HK-2 (cell line): Measurements from ENCODE around the gene ERVMER34-1.
A peak's percentile ranks its signal among the peaks of the same experiment; 100 is the strongest.

Source experiments
- DNase-seq: peaks from one replicate; pipeline ENCODE4 v3.0.0-alpha.2; 2018; ENCODE audit not compliant: unreplicated experiment

ERVMER34-1 gene

DNA sequence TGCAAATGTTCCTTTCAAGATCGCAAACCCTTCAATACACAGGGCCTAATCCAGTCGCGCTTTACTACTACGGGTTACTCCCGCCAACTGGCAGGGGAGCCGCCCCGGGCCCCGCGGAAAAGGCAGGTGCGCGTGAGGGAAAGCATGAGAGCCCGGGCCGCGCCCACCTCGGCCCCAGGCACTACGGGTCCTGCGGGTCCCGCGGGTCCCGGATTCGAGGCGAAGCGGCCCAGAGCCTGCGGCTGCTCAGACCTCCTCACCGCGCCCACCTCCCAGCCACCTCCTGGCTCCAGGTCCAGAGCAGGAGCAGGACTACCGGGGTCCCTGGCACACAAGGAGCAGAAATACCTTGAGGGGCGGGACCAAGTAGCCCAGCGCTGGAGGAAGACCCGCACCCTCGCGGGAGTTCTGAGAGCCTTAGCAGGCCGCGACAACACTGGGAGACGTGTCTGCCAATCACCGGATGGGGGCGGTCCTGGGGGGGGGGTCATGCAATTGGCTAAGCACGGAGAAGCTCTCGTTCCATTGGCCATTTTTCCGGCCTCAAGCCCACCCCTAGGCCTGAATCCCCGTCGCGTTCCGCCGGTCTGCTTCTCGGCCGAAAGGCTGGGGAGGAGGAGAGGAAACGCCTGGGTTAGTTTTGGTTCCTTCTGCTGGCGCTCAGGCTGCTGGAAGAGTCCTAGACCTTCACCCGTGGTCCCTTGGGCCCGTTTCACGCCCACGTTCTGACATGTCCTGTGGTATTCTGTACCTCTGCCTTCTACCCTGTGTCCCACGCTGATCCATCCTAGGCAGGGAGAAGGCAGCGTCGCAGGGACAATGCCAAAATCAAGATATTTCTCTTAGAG is 29.0 kb downstream of the ERVMER34-1 start:
- peak; percentile 97 for DNase-seq

DNA sequence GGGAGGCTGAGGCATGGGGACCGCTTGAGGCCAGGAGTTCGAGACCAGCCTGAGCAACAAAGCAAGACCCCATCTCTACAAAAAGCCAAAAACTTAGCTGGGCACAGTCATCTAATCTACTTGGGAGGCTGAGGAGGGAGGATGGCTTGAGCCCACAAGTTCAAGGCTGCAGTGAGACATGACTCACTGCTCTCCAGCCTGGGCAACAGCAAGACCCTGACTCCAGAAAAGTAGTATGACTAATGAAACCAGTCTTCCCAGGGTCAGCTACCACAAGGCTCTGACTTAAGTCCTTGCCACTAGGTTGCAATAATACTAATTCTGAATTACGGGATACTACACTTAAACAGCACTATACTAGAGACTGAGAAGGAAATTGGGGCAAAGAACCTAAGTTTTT is 33.1 kb downstream of the ERVMER34-1 start:
- peak; percentile 25 for DNase-seq

DNA sequence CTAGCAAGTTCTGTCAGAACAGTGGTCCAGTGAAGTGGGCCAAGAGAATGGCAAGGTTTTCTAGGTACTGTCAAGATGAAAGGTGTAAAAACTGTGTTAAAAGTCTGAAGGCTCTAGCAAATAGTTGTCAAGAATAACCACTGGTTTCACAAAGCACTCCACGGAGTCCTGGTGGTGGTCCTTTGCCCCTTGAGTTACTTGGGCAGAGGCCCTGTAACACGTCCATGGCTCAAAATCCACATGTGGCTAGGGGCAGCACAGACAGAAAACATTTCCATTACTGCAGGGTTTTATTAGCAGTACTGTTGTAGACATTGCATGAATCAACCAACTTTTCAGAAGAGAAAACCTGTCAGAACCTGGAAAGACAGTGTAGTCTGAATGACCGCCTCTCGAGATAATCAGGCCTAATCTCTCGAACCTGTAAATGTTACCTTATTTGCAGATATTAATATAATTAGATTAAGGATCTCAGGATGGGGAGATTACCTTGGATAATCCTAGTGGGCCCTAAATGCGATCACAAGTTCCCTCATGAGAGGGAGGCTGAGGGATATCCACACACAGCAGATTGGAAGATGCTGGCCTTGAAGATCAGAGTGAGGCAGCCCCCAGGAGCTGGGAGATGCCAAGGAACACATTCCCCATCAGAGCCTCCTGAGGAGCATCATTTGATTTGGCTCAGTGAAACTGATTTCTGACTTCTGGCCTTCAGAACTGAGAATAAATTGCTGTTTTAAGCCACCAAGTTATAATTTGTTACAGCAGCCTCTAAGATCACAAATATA is 34.7 kb downstream of the ERVMER34-1 start:
- no peak for DNase-seq

DNA sequence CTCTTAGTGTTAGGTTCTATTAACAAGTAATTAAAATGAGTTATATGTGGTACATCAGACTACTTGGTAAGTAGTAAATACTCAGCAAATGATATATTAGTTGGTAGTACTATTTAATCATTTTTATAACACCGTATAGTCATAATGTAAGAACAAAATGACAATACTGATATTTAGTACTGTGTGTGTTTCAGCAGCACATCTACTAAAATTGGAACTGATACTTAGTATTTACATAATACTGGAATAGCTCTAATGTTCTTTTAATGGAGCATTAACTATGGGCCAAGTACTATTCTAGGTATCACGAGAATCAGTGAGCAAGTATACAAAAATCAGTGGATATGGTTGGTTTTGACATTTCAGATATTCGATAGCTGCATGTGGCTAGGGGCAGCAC is 35.3 kb downstream of the ERVMER34-1 start:
- no peak for DNase-seq

DNA sequence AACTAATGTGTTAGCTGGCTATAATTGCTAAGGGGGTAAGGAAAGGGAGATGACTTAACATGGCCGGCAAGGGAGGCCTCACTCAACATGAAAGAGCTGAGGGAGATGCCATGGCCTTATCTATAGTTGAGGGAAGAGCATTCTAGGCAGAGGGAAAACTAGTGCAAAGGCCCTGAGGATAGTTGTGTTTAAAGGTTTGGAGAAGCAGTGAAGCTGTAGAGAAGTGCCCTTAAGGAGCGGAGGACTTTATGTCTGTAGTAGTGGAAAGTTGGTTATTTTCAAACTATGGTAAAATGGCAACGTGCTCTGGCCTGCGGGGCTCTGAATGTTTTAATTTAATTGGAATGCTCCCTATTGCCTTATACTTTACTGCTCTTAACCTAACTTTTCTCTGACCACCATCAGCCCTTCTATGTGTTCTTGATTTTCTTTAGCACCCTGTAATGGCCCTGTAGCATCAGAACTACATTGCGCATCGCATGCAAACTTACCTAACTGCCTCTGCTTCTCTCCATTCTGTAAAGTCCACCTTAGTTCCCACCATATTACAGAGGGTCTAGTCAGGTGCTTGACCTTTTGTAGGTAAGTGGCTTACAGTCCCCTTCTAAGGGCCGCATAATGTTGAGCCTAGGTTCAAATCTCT is 35.8 kb downstream of the ERVMER34-1 start:
- no peak for DNase-seq

DNA sequence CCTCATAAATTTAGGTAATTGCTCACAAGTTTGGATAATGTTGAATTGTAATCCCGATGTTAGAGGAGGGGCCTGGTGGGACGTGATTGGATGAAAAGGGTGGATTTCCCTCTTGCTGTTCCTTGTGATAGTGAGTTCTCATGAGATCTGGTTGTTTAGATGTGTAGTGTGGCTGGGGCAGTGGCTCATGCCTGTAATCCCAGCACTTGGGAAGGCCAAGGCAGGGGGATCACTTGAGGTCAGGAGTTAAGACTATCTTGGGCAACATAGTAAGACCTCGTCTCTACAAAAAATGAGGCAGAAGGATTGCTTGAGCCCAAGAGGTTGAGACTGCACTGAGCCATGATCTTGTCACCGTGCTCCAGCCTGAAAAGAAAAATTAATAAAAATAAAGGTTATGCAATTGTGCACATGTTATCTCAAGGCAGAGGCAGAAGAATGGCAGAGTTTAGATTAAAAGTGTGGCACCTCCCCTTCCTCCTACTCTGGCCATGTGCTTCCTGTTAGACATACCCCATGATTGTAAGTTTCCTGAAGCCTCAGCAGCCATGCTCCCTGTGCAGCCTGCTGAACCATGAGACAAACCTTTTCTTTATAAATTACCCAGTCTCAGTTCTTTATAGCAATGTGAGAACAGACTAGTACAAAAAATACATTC is 36.5 kb downstream of the ERVMER34-1 start:
- DNase-seq, result no peak

DNA sequence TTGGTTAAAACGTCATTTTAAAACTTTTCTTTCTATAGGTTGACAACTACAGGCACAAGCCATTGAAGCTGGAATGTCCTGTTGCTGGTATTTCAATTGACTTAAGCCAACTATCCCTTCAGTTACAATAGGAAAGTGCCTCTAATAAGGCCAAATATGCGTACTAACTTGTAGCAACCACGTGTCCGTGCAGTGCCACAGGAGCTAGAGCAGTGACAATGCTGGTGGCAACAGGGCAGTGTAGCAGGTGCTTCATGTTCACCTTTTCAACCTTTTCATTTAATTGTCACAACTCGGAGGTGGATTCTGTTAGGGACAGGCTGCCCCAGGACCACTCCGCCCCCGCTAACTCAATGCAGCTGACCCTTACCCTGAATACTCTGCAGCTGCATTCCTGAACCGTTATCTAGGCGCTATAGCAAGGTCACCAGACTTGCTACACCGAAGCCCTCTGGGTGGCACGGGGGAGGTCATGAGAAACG is 37.7 kb downstream of the ERVMER34-1 start:
- no peak for DNase-seq

DNA sequence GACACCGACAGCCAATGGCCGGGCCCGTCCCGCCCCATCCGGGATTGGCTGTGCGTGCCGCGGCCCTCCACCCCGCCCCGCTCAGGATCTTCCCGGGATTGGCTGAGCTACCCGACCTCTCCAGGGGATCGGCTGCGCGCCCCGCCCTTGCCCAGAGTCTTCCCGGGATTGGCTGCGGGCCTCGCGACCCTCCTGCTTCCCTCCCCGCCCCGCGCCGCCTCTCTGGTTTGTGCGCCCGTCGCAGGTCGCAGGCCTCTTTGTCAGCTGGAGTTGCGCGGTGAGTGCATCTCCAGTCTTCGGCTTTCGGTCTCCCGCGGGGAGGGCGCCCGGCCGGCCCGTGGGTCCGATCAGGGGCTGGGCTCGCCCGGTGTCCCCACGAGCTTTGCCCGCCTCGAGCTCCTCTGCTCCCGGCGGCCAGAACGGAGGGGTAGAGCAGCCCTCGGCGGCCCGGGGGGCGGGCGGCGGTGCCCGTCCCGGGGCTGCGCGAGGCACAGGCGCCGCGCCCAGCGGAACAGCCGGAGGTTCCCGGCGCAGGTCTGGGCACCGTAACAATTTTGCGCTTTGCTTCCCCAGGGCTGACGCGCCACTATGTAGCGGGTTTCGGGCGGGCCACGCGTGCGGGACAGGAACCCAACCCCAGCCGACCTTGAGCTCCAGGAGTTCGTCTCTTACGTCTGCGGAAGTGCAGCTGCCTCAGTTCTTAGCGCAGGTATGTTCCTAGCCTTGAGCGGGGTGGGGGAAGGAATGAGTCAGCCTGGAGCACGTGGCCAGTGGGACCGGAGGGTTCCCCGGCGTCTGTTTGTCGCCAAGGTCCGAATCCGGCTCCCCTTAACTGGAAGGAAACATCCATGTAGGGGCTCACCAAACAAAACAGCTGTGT is 38.7 kb downstream of the ERVMER34-1 start:
- DNase-seq, result peak; percentile 99

DNA sequence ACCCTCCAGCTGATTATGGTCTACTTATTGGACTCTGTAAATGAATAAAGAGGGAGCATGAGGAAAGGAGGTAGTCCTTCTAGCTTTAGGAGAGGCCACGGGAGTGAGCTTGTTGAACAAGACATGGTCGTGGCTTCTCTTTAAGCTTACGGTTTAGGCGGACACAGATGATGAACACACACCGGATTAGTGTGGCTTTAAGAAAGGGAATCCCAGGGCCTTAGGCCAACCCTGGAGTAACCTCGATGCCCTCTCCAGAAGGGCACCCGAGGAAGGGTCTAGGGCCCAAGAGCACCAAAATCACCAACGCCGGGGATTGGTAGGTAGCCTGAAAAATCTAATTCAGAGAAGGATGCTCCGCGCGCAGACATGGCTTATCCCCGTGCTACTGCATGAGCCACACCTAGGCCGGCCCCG is 39.4 kb downstream of the ERVMER34-1 start:
- no peak for DNase-seq

DNA sequence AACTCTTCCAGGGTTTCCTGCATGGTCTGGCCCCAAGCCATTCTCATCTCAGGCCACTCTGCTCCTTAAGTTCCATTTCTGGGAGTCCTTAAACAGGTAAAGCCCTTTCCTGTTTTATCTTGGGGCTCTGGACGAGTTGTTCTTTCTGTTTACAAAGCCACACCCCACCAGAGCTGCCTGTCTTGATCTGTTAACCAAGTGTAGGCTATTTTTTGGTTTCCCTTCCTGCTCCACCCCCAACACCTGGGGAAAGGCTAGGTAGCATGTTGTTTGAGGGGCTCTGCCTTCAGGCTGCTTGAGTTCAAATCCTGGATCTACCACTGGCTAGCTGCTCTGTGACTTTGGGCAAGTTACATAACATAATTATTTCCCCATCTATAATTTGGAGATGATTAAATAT is 40.0 kb downstream of the ERVMER34-1 start:
- DNase-seq, result no peak

DNA sequence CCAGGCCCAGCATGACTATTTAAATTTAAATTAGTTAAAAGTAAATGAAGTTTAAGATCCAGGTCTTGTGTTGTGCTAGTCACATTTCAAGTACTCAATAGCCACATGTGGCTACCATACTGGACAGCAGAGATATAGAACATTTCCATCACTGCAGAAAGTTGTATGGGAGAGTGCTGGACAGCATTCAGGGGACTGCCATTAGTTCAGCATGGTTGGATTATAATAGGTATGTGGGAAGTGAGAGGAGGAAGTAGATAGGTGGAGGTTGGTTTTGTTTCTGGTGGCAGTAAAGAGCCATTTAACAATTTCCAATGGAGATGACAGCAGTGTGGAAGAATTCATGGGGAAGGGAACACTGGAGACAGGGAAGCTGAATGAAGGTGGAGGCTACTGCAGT is 42.1 kb downstream of the ERVMER34-1 start:
- DNase-seq, result no peak

DNA sequence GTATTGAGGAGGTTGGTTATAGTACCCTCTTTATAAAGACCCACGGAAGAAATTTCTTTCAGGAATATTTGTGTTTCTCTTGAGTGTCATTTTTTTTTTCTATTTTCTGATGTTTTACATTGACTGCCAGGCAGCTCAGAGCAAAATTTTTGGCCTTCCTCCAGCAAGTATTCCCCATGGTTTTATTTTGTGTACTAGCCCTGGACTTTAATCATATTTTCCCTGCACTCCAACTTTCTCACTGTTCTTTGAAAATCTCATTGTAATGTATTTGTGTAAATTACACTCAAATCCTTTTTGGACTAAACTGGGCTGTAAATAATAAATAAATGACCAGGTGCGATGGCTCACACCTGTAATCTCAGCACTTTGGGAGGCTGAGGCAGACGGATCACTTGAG is 46.6 kb downstream of the ERVMER34-1 start:
- no peak for DNase-seq

DNA sequence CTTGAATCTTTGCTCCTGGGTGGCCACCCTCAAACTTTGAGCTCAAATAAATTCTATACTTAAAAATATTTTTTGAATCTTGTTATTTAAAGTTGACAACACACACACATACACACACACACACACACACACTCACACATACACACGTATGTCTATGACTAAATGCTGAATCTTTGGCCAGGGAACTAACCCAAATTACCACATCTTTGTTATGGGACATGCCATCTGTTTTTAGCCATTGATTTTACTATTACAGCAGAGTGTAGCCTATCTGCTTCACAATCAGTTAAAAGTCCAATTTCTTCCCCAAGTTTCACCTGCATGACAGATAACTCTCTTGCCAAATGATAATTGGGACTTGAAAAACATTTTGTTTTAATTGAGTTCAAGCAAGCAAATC is 47.1 kb downstream of the ERVMER34-1 start:
- no peak for DNase-seq

DNA sequence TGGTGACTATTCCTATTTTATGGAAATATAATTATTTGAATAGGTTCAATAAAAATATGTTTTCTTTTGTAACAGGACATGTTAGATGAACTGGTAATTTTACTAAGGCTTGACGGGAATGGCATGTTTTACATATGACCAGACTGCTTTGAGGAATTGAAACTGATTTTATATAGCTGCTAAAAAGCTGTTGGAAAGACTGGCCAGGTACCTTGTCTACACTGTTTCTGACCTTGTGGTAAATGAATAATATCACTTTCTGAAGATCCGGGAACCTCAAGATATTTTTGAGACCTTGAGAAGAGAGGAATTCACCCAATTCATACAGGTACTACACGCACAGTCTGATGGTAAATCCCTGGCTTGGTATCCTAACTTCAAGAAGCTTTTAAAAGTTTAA is 50.0 kb downstream of the ERVMER34-1 start:
- DNase-seq, result no peak

DNA sequence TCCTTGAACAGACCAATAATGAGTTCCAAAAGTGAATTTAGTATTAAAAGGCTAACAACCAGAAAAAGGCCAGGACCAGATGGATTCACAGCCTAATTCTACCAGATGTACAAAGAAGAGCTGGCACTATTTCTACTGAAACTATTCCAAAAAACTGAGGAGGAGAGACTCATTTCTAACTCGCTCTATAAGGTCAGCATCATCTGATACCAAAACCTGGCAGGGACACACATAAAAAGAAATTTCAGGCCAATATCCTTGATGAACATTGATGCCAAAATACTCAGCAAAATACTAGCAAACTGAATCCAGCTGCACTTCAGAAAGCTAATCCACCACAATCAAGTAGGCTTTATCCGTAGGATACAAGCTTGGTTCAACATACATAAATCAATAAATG is 56.3 kb downstream of the ERVMER34-1 start:
- DNase-seq, result no peak

DNA sequence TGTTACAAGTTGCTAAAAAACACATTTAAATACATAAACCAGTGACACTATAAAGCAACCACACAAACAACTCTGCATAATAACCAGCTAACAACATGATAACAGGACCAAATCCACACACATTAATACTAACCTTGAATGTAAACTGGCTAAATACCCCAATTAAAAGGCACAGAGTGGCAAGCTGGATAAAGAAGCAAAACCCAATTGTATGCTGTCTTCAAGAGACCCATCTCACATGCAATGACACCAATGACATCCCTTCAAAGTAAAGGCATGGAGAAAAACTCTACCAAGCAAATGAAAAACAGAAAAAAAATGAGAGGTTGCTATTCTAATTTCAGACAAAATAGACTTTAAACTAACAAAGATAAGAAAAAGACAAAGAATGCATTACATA is 57.7 kb downstream of the ERVMER34-1 start:
- DNase-seq, result no peak
